H7 (cell line): ENCODE data around the gene MYG1. TPM values are rescaled to one million over a fixed set of nuclear protein-coding genes. Genes with fewer than 3 reads are reported as not detected.
"Not testable (repeated sequence)": the region's sequence is repeated elsewhere in the genome, so short reads cannot be mapped to it uniquely, and the experiment has no call there.

Experiments
- DNase-seq: peaks from one replicate; pipeline ENCODE4 v3.0.0; 2012
- H3K27me3 ChIP-seq: 2 replicates; pipeline ENCODE4 v1.6.0; 2011; ENCODE audit warnings: mild to moderate bottlenecking, low read length; ENCODE audit not compliant: control insufficient read depth, insufficient read depth
- H3K36me3 ChIP-seq: replicated peaks from 2 replicates; pipeline ENCODE4 v1.5.1; 2011; ENCODE audit warnings: low read length; ENCODE audit not compliant: control insufficient read depth, insufficient read depth
- H3K4me3 ChIP-seq: 2 replicates; pipeline ENCODE4 v1.5.1; 2011; ENCODE audit warnings: low read depth, mild to moderate bottlenecking, control low read depth, low read length, moderate library complexity; ENCODE audit not compliant: insufficient read depth
- total RNA-seq: library from RNA; depleted of rRNA; stranded (reverse); fragments of >200 nt; shearing (Covaris generic); gene quantifications from 2 replicates; pipeline ENCODE4 v1.2.3, GENCODE V29; 2014

Gene MYG1
- total RNA-seq, 1 experiment from 2014 or later = 98.0 TPM

DNA sequence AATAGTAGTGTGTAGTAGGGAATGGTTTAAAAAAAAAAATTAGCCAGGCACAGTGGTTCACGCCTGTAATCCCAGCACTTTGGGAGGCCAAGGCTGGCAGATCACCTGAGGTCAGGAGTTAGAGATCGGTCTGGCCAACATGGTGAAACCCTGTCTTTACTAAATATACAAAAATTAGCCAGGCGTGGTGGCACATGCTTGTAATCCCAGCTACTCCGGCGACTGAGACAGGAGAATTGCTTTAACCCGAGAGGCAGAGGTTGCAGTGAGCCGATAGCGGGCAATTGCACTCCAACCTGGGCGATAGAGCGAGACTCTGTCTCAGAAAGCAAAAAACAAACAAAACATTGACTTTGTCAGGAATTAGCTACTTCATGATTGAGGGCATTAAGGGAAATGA is 2.4 kb upstream of the MYG1 start:
- not testable (repeated sequence) for DNase-seq, H3K27me3 ChIP-seq, H3K4me3 ChIP-seq
- H3K36me3 ChIP-seq = peaks cover 20% of the 10 kb centered on the region

DNA sequence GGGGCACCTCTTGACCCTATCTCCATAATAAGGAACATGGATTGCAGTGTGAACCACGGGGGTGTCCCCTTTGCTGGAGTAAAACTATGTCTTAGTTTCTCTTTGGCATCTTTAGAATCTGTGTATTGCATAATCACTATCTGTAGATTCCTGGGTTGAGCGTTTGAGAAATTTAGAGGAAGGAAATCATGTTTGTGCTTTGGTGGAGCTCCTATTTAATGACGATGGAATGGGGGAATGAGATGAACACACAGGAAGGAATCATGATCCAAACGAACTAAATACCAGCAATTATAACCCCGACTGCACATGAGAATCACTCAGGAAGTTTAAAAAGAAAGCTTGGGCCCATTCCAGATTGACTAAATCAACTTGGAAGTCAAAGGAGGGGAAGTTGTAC is 1.3 kb upstream of the MYG1 start:
- DNase-seq = no peak
- Histone ChIP-seq H3K27me3 (no peaks in the 10 kb centered on the region), H3K36me3 (peaks cover 19% of the 10 kb centered on the region), H3K4me3 (no peak overlapping the region)

DNA sequence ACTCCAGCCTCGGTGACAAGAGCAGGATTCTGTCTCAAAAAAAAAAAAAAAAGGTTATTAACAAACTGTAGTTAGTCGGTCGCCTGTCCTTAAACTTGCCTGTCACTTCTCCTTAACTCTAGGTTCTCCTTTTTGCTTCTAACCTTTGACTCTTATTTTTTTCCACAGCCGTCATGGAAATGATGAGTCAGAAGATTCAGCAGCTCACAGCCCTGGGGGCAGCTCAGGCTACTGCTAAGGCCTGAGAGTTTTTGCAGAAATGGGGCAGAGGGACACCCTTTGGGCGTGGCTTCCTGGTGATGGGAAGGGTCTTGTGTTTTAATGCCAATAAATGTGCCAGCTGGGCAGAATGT is 418 bp upstream of the MYG1 start:
- peaks cover 21% of the 10 kb centered on the region for H3K36me3 ChIP-seq
- no peak for DNase-seq
- H3K4me3 ChIP-seq = no peak overlapping the region
- no peaks in the 10 kb centered on the region for H3K27me3 ChIP-seq

DNA sequence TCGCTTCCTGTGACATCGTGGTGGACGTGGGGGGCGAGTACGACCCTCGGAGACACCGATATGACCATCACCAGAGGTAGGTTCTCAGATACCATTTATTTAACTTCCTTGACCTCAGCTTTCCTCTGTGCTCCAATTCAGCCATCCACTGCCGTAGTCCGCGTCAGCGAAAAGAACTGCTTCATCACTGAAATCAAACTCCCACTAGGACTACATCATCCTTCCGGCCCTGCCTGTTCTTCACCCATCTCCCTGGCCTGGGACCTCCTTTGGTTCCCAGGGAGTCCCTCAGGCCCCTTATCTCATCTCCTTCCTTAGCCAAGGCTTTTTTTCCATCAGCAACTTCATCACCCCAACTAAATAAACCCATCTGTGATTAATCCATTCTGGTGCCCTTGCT is 692 bp downstream of the MYG1 start:
- peaks cover 22% of the 10 kb centered on the region for H3K36me3 ChIP-seq
- no peaks in the 10 kb centered on the region for H3K27me3 ChIP-seq
- DNase-seq = no peak
- peak overlapping the region; percentile 93 for H3K4me3 ChIP-seq

DNA sequence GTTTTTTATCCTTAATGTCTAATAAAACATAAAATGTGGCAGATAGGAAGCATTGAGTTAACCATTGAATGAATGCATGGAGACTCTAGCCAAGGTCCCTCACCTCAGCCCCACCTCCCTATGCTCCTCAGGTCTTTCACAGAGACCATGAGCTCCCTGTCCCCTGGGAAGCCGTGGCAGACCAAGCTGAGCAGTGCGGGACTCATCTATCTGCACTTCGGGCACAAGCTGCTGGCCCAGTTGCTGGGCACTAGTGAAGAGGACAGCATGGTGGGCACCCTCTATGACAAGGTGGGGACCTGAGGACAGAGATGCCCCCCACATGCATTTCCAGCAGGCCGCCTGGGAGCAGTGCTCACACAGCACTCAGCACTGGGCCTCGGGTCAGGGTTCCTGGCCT is 3.4 kb downstream of the MYG1 start:
- no peak for DNase-seq
- no peaks in the 10 kb centered on the region for H3K27me3 ChIP-seq
- peaks cover 35% of the 10 kb centered on the region for H3K36me3 ChIP-seq
- H3K4me3 ChIP-seq = no peak overlapping the region

DNA sequence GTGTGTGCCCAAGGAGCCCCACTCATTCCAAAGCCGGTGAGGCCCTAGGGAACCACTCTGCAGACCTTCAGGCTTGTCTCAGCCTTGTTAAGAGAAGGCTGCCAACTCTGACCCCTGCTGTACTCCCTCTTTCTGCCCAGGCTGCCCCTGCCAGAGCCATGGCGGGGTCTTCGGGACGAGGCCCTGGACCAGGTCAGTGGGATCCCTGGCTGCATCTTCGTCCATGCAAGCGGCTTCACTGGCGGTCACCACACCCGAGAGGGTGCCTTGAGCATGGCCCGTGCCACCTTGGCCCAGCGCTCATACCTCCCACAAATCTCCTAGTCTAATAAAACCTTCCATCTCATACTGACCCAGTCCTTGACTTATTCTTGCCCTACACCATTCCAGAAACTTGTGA is 7.3 kb downstream of the MYG1 start:
- Histone ChIP-seq H3K27me3 (no peaks in the 10 kb centered on the region), H3K4me3 (no peak overlapping the region), H3K36me3 (peaks cover 44% of the 10 kb centered on the region)
- DNase-seq = no peak

DNA sequence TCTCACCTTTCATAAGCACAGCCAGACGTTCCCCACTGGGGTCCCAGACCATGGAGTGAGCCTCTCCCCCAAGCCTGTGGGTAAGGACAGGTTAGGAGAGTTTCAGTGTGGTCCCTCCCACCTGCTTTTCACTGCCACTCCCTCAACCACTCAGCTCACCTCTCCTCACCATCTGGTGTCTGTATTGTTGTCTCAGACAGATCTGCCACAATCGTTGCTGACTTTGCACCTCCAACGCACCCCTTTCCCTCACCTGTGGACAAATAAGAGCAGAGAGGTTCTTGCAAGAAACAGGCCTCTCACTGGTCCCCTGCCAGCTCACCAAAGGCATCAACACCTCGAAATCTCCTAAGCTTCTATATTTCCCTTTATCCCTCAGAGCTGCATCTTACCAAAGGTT is 8.8 kb downstream of the MYG1 start:
- Histone ChIP-seq H3K36me3 (peaks cover 35% of the 10 kb centered on the region), H3K4me3 (no peak overlapping the region), H3K27me3 (no peaks in the 10 kb centered on the region)
- no peak for DNase-seq

DNA sequence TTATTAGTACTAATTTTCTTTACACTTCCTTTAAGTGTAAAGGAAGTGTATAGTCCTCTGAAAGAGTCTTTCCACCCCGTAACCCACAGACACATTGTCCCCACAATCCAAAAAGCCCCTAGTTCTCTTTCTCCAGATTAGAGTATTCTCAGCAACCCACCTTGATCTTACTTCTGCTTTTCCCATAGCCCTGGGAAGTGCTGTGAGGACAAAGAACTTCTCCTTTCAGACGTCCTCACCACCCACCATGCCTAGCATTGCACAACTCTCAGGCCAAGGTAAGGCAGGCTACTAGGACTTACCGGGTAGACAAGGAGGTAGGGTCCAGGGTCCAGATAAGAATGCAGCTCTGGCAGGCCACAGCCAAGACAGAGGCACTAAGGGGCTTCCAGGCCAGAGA is 14.5 kb downstream of the MYG1 start:
- H3K36me3 ChIP-seq = peaks cover 27% of the 10 kb centered on the region
- H3K27me3 ChIP-seq = no peaks in the 10 kb centered on the region
- no peak overlapping the region for H3K4me3 ChIP-seq
- DNase-seq = no peak

DNA sequence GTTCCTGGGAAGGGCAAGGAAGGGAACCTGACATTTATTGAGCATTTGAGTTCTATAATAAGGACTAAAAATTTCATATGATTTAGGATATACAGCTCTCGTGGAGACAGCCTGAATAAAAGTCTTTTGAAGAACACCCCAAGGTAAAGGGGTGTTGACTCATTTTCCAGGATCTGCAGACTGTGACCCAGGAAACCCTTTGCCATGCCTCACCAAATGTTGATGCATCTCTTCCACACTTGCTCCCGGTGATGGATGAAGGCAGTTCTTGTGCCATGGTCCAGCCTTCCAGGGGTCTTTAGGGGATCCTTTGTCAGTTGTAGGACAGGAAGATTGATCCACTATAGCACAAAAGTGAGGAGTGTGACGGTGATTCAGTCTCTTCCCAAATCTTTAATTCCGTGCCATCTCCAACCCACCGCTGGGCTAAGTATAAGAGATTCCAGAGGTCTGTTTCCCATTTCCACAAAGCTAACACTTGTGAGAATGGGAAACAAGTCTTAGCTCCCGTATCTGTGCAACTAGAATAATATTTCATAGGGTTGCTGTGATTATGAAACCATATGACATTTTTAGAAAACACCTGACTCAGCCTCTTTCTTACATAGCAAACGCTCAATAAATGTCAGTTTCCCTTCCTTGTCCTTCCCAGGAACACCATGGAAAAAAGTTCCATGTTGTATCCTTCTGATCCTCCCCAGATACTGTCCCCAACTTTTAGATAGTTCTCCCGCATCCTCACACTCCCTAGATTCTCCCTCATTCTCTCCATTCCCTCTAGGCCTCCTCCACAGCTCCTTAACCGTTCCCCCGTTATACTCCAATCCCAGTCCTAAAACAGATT is 21.1 kb downstream of the MYG1 start:
- H3K27me3 ChIP-seq = peaks cover 5% of the 10 kb centered on the region
- H3K36me3 ChIP-seq = peaks cover 8% of the 10 kb centered on the region
- peak overlapping the region; percentile 73 for H3K4me3 ChIP-seq
- DNase-seq = no peak

DNA sequence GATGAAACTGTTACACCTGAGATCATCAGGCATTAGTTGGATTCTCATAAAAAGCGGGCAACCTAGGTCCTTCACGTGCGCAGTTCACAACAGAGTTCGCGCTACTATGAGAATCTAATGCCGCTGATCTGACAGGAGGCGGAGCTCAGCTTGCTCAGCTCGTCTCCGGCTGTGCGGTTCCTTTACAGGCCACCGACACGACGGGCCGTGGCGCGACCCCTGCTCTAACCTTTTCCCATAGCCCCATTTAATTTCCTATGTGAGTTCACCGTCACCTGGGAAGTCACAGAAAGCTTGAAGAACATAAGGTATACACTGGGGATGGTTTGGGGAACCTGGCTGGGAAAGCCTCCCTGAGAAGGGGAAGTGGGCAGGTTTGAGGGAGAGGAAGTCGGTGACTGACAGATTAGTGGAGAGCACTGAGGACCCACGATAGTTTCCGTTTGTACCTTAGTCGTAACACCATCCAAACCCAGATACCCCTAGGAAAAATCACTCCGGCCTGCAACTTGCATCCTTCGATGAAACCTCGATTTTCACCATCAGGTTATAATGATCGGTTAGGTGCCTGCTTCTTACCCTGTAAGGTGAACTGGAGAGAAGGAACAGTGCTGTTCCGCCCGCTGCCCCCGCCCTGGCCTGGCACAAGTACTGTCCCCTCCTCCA is 24.8 kb downstream of the MYG1 start:
- H3K36me3 ChIP-seq = peaks cover 1% of the 10 kb centered on the region
- peaks cover 37% of the 10 kb centered on the region for H3K27me3 ChIP-seq
- H3K4me3 ChIP-seq = peak overlapping the region; percentile 62
- peak; percentile 69 for DNase-seq

DNA sequence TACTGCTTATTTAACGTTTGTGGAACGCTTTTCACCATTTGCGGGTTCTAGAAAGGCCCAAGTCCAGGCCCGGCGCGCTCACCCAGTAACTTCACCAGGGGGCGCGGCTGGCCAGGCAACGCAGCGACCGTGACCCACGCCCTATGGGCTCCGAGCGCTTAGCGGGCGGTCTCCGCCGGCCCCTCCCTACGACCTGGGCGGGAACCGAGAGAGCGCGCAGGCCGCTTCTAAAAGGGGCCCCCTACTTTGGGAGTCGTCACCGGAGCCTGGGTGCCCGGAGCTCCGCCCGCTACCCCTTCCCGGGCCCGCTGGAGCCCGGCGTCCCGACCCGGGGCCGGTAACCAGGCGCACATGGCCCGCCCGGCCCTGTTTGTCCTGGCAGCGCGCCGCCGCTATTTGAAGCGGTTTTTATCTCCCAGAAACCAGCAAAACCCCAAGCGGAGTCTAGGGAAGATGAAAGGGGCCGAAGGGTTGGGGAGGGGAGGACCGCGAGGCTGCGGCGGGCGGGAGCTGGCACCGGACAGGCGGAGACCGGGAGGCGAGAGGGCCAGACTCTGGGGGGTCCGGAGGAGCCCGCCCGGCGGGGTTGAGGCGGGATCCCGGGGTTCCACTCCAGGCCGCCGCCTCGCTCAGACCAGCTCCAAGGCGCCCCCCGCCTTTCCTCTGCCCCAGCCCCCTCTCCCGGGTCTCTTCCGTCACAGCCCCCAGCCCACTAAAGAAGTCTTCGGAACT is 25.4 kb downstream of the MYG1 start:
- no peaks in the 10 kb centered on the region for H3K36me3 ChIP-seq
- peak overlapping the region; percentile 62 for H3K4me3 ChIP-seq
- H3K27me3 ChIP-seq = peaks cover 37% of the 10 kb centered on the region
- peak; percentile 97 for DNase-seq

DNA sequence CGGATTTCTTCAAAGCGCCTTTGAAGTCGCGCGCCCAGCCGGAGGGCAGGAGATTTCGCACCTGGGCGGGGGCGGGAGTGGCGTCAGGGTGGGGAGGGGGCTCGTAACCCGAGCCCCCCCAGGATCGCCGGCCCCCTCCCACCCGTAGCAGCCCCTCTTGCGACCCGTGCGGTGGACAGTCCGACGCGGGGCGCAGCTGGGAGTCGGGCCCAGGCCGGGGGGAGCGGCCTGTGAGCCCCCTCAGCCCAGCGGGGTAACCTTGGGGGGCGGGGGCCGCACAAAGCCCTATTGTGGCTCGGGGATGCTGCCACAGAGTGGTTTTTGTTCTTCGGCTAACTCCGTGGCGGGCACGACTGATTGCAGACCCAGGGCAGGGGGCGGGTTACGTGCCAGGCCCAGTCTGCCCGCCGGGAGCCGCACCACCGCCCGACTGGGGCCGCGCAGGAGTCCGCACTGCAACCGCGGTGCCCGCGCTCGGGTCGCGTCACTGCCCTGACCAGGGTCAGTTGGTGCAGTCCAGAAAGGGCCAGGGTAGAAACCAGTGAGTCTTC is 26.1 kb downstream of the MYG1 start:
- Histone ChIP-seq H3K4me3 (peak overlapping the region; percentile 62), H3K36me3 (no peaks in the 10 kb centered on the region), H3K27me3 (peaks cover 37% of the 10 kb centered on the region)
- DNase-seq = peak; percentile 91

DNA sequence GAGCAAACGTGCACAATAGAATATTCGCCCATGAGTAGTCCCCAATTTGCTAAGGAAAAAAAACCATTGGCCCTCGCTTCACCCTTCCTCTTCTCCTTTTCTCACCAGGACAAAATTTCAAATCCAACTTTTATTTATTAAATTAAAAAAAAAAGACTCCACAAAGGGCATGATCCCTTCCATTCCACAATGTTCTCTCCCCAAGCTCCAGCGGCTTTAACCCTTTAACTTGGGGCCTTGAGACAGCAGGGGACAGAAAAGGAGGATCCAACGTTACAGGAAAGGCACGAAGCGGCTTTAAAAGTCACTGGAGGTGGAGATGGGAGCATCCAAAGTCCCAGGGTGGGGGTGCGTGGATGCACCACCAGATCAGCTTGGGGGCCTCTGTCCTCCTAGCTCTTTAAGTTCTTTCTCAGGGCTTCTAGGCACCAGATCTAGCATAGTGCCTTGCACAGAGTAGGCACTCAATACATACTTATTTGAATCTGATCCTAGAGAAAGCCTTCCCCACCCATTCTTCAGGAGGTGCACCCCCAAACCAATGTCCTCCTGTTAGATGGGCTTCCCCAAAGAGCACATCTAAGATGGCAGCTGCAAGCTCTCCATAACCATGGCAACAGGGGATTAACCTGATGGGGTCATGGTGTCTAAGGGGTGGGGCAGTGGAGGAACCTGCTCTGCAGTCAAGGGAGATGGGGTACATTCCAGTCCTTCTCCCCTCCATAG is 27.1 kb downstream of the MYG1 start:
- no peak for DNase-seq
- Histone ChIP-seq H3K36me3 (no peaks in the 10 kb centered on the region), H3K27me3 (peaks cover 39% of the 10 kb centered on the region), H3K4me3 (no peak overlapping the region)

DNA sequence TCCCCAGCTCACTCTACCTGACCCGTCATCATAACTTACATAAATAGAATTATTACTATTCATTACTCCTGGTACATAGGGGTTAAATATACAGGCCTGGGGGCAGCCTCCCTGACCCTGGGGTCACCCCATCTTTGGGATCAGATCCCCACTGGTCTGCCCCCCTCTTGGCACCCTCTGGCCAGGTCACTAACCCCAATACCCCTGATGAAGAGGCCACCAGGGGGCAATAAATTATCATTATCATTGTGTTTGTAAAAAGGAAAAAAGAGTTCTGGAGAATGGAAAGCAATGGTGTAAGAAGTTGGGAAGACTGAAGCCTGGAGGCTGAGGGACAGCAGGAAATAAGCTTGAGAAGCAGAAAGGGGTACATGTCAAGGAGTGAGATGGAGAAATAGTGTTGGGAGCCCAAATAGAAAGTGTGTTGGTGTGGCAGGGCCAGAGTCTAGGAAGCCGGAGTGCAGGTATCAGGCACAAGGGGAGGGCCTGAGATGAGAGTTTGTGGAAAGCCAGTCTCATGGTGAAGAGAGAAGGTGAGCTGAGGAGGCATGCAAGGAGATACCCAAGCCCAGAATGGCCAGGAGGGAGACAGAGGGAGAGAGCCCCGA is 28.0 kb downstream of the MYG1 start:
- Histone ChIP-seq H3K36me3 (no peaks in the 10 kb centered on the region), H3K4me3 (no peak overlapping the region), H3K27me3 (peaks cover 39% of the 10 kb centered on the region)
- DNase-seq = no peak
